GM19438 (cell line): ENCODE data around the gene ZNF764.

ENCODE experiments used
- ATAC-seq: cut with Tn5 transposase; IDR thresholded peaks from one replicate; pipeline ENCODE4 v1.9.1; 2021; ENCODE audit warnings: low read depth; ENCODE audit not compliant: unreplicated experiment

The ZNF764 gene

DNA sequence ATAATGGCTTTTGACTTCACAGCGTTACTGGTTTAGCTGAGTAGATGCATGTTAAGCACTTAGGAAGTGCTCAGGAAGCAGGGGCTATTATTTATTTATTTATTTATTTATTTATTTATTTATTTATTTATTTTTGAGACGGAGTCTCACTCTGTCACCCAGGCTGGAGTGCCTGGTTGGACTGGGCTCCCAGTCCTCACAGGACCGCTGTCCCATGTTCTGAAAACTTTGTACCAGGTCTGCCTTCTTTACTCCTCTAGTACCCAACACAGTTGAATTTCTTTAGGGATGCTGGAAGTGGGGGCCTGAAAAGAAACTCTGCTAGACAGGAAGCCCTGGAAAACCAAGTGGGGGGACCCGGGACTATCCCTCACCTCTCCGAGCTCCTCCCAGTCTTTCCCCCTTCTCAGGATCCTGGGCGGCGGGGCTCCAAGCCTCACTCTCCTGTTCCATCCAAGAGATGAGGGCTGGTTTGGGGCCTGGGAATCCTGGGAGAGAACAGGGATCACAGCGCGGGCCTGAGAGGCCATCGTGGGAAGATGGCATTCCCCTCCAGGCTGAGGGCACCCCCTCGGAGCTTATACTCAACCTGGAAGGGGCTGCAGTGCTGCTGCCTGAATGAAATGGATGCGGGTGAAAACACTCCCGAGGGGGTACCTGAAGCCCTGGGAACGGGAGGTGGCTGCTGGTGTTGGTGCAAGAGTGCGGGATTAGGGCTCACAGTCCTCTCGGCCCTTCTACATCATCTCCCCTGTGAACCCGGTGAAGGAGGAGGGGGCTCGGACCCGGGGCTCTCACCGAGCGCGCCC is 12.7 kb upstream of the ZNF764 start:
- no peak for ATAC-seq

DNA sequence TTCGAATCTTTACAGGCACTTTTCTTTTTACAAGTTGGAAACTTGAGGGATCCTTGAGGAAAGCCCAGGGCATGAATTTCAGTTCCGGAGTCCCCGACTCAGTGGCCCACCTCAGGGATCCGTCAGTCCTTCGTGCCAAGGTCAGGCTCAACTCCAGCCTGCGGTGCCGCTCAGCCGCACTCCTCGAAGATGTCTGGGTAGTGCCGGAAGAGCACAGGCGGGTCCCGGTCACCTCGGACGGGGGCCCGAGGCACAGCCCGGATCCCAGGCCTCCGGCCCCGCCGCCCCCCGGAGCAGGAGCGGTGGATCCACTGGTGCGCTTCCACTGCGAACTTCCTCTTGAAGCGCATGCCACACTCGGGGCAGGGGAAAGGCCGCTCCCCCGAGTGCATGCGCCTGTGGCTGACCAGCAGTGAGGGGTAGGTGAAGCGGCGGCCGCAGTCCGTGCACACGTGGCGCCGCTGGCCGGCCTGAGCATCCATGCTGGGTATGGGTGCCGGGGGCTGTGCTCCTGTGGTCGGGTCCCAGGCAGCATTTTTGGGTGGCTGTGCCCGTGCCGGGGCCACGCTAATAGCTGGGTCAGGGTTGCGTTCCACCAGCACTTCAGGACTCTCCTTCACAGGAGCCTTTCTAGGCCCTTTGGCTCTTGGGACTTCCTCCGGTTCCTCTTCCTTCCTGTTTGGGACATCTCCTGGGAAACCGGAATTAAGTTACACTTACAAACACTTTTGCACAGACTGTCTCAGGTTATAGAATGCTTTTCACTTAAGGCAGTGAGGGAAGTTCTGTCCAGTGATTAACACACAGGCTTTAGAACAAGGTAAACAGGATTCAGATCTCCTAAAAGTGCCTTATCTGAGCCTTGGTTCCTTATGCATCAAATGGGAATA is 11.8 kb upstream of the ZNF764 start:
- ATAC-seq = no peak

DNA sequence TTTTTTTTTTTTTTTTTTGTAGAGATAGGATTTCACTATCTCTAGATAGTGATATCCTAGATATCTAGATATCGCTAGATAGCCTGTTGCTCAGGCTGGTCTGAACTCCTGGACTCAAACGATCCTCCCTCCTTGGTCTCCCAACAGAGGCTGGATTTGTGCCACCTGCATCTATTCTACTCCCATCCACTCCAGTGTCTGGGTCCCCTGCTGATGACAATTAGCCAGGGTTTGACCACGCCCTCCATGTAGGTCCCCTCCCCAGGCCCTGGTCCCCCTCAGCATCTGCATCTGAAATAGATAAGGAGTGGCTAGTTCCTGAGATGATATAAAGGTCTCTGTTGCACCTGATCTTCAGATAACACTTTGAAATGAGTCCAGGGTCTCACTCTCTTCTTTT is 11.1 kb upstream of the ZNF764 start:
- no peak for ATAC-seq

DNA sequence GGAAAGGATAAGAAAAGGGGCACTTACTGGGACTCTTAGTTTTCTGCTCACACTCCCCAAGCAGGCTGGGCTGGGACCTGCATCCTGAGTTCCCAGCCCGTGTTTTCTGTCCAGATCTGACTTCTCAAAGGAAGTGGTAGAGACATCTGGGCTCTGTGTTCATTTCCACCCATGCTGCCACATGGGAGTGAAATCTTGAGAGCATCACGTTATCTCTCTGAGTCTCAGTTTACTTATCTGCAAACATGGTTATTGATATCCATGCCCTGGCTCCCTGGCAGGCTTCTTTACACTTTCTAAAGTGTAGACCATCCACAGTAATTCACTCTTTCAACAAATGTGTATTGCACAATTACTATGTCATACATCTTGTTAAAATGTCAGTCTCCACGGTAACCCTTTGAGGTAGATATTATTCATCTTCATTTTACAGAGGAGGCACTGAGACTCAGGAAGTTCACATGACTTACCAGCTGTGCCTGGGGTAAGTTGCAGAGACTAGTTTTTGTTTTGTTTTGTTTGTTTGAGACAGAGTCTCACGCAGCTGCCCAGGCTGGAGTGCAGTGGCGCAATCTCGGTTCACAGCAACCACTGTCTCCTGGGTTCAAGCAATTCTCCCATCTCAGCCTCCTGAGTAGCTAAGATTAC is 9.9 kb upstream of the ZNF764 start:
- ATAC-seq = no peak

DNA sequence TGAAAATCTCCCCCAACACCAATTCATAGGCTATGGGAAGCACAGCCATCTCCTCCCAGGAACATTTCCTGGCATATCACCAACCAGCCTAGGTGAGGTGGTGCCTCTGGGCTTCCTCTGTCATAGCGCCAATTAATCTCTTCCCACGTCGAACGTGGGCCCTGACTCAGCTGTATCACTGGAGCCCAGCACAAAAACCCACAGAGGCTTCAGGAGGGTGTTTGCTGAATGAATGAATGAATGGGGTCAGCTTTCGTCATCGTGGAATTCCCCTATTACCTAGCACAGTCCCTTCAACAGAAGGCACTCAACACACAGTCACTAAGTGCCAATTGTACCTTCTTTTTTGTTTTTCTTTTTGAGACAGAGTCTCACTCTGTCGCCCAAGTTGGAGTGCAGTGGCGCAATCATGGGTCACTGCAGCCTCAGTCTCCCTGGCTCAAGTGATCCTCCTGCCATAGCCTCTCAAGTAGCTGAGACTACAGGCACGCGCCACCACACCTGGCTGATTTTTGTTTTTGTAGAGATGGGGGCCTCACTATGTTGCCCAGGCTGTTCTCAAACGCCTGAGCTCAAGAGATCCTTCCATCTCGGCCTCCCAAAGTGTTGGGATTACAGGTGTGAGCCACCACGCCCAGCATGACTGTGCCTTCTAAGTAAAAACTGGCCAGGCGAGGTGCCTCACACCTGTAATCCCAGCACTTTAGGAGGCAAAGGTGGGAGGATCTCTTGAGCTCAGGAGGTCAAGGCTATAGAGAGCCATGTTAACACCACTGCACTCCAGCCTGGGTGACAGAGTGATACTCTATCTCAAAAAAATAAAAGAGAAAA is 9.2 kb upstream of the ZNF764 start:
- ATAC-seq = no peak

DNA sequence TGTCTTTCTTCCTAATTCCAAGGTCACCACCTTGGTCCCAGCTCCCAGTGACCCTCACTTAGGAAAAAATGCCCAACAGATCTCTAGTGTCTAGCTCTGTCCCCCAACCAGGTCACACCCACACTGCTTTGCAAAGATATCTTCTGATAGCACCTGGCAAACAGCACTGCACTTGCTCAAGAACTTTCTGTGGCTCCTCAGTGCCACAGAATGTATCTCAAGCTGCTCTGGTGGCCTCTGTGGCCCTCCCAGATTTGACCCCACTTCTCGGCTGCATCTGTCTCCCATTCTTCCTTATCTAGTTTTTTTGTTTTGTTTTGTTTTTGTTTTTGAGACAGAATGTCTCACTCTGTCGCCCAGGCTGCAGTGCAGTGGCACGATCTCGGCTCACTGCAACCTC is 8.4 kb upstream of the ZNF764 start:
- ATAC-seq = no peak

DNA sequence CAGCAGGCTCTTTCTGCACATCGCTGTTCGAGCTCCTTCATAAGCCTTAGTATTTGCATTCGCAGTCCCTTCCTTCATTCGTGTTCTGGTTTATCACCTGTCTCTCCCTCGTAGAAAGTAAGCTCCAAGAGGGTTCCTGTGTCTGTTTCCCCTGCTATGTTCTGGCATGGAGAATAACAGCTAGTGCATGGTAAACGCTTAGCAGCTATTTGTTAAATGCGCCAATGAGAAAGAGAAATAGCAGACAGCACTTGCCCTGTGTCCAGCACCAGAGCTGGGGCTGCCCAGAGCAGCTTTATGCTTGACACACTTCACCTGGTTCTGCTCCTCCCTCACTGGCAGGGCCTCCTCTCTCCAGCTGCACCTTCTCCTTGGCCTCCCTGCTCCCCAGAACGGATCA is 7.8 kb upstream of the ZNF764 start:
- ATAC-seq = no peak

DNA sequence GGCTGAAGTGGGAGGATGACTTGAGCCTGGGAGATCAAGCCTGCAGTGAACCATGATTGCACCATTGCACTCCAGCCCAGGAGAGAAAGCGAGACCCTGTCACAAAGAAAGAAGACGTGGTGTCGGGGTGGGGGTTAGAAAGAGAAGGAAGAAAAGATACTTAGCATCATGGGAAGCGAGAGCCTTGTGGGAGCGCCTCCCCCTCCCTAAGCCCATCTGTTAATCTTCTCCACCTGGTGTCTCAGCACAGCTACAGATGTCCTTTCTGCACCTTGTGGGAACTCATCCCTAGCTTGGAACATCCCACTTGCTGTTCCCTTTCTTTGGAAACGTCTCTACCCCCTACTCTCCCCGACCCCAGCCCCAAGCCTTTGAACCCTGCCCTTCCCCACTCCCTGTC is 7.4 kb upstream of the ZNF764 start:
- no peak for ATAC-seq

DNA sequence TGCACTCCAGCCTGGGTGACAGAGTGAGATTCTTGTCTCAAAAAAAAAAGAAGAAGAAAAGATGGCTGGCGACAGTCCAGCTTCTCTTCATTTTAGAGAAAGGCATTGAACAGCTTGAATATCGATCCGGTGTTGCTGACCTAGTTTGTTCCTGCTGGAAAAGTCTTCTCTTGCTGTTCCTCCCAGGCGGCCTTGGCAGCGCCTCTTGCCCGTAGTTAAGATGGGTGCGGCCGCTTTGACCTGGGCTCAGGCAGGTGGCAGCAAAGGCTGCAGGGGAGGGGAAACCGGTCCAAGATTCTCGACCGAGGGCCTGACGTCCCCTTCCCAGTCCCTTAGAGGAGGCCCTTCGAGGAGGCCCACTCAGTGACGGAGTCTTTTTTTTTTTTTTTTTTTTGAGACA is 3.8 kb upstream of the ZNF764 start:
- ATAC-seq = no peak

DNA sequence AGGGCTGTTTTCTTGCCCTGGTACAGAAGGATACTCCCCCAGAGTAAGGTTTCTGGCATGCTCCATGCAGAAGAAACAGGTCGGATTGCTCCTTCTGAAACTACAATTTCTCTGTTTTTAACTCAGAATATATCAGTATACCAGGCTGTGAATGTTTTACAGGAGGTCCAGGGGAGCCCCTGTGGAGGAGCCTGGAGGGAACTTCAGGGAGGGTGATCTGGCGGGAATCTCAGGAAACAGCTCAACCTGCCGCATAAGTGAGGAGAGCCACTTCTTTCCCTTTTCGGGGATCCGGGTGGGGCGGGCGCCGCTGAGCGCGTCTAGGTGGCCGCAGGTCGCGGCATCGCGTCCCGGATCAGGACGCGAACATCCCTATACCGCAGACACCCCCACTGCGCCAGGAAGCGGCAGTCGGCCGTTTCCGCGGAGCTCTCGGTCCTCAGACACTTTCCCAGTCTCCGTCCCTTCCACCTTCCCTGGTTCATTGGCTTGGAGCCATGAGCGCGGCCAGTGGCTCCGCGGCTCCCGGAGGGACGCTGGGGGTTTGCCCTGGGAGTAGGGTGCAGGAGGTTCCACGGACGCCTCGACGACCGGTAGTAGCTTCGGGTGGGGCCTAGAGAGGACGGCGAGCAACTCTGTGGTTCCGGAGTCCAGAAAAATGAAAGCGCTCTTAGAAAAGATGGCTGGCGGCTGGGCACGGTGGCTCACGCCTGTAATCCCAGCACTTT is 3.1 kb upstream of the ZNF764 start:
- ATAC-seq = no peak

DNA sequence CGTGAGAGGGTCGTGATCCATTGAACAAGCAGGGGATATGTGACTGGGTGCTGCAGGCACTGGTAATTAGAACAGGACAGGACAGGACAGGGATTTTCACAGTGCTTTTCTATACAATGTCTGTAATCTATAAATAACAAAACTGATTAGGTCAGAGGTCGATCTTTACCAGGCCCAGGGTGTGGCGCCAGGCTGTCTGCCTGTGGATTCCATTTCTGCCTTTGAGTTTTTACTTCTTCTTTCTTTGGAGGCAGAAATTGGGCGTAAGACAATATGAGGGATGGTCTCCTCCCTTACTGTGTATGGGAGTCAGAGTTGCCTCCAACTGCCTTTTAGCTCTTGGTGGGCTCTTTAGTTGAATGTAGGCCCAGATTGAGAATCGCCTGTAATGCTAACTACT is 1.5 kb upstream of the ZNF764 start:
- ATAC-seq = no peak

DNA sequence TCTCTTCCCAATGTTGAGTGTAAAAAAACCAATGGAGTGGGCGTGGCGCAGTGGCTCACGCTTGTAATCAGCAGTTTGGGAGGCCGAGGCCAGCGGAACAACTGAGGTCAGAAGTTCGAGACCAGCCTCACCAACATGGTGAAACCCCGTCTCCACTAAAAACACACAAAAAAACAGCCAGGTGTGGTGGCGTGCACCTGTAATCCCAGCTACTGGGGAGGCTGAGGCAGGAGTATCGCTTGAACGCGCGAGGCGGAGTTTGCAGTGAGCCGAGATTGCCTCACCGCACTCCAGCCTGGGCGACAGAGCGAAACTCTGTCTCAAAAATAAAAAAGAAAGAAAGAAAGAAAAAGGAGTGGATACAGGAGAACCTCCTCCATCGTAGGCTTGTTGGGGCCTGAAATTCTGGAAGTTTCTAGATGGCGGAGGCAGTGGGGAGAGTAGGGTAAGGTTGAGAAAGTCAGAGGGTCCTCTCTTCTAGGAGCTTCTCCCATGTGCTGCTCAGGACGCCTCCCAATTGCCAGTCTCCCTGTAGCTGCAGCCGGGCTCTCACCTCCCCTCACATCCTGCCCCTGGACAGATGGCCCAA is 709 bp upstream of the ZNF764 start:
- no peak for ATAC-seq

DNA sequence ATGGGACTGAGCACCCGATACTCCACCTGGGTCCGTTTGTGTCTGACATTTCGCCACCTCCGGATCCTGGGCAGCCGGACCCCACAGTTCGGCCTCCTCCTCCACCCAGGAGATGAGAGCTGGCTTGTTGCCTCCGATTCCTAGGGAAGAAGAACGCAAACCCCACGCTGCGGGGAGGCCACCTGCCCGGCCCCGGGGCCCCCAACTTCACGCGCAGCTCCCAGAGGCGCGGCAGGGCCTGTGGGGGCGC is 542 bp downstream of the ZNF764 start:
- ATAC-seq = peak; percentile 5

DNA sequence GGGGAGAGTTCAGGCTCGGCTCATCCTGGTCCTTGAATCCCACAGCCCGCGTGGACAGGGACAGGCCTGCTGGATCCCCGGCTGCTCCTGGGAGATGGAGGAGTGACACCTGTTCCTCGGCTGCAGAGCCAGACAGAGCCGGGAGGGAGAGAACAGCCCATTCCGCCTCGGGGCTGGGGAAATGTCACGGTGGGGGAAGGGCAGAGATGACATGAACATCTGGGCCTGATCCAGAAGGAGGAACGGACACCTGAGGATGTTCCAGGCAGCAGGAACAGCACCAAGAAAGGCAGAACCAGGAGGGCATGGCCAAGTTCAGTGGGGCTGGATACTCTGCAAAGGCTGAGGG is 2.1 kb downstream of the ZNF764 start:
- ATAC-seq = no peak

DNA sequence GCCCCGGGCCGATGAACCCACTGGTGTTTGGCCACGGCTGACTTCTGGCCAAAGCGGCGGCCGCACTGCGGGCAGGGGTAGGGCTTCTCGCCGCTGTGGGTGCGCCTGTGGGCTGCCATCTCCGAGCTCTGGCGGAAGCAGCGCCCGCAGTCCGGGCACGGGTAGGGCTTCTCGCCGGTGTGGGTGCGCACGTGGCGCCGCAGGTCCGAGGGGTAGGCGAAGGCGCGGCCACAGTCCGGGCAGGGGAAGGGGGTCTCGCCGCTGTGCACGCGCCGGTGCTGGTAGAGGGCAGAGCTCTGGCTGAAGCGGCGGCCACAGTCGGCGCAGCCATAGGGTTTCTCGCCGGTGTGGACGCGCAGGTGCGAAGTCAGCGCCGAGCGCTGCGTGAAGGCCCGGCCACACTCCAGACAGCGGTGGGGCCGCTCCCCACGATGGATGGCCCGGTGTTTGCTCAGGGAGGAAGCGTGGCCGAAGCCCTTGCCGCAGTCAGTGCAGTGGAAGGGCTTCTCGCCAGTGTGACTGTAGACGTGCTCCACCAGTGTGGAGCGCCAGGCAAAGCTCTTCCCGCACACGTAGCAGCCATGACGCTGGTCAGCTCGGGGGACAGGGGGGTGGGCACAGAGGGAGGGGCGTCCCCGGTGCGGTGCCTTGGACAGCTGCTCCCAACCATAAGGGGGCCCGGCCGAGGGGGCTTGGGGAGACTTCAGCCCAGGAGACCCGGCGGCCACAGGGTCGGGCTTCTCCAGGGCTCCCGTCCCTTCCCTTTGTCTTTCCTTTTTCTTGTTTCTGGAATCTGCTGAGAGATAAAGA is 2.7 kb downstream of the ZNF764 start:
- no peak for ATAC-seq

DNA sequence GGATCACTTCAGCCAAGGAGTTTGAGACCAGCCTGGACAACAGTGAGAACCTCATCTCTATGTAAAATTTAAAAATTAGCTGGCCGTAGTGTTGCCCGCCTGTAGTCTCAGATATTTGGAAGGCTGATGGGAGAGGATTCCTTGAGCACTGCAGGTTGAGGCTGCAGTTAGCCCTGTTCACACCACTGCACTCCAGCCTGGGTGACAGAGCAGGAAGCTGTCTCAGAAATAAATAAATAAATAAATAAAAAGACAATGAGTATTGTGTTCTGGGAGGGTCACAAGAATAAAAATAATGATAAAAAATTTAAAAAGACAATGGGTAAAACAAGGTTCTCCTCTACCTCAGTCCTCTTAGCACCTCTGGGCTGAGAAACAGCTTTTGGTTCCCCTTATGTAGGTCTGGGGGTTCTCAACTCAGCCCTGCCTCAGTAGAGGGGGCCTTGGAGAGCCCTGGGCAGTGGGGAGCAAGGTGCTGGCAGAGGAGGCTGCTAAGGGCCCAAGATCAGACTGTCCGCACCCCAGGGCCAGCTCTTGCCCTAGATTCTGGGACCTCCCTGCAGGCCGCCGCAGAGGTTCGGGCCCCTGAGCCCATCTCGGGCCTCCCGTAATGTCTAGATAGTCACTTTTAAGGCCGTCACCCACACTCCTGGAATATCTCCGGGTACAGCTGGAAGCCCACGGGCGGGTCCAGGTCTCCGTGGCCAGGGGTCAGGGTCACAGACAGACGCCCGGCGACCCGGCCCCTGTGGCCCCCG is 3.4 kb downstream of the ZNF764 start:
- no peak for ATAC-seq

DNA sequence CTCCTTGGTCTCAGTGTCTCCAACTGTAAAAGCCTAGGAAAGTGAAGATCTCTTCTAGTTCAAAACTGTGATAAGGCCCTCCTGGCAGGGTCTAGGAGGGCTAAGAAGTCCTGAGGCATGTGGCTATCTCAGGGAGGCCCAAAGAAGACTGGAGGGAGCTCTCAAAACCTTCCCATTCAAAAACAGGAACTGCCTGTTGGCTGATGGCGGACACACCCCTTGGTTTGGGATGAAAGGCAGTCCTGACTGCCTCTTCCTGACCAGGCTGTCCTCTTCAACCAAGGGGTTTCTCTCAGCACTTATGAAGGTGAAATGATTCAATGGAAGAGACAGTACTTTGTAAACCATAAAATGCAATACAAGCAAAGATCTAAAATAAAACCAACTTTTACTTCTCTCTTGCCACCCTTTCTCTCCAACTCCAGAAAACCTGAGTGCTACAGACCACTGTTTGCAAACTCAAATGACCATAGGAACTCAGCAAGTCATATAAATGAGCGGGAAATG is 4.7 kb downstream of the ZNF764 start:
- no peak for ATAC-seq

DNA sequence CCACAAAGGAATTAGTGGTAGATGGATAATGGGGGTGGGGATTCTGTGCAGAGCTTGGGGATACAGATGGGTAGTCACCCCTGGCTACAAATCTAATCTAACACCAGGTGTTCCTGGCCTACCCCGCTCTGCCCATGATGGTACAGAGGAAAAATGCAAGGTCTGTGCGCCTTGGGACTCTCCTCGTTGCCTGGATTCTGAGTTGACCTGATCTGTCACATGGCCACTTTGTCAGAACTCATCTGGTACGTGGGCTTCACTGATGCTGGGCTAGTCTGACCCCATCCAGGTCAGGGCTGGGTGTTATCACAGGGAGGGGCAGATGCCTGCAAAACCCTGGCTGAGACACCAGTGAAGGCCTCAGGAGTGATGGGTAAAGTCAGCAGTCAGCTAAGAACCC is 5.2 kb downstream of the ZNF764 start:
- ATAC-seq = no peak
